K562 (cell line): ENCODE measurements around the gene IL12RB1.

Experiments used
- CHD2 ChIP-seq: IDR thresholded peaks from 2 replicates; pipeline ENCODE4 v1.6.1; 2011; ENCODE audit warnings: low read depth, low read length
- CTCF ChIP-seq, 3 experiments: IDR thresholded peaks in 2 of 3; conservative IDR thresholded peaks in 1 of 3; 2 replicates each; pipeline ENCODE4 v1.5.1; 2011 to 2012; ENCODE audit warnings: low read length in 3 of 3, mild to moderate bottlenecking in 3 of 3, control low read depth in 2 of 3, improper control_type of control experiment in 1 of 3, inconsistent platforms in 1 of 3, low read depth in 1 of 3, mixed read lengths in 1 of 3, moderate library complexity in 1 of 3; ENCODE audit not compliant: insufficient read depth in 2 of 3
- EGR1 ChIP-seq: fragments of 450-650 bp; conservative IDR thresholded peaks from 2 replicates; pipeline ENCODE4 v1.6.1; 2017; ENCODE audit warnings: mild to moderate bottlenecking
- KDM5B ChIP-seq: fragments of 200-600 bp; sonication (generic); IDR thresholded peaks from 2 replicates; pipeline ENCODE4 v1.6.1; 2012; ENCODE audit warnings: low read depth, mild to moderate bottlenecking, moderate library complexity, low read length, control low read depth, inconsistent platforms; ENCODE audit not compliant: insufficient replicate concordance
- RAD21 ChIP-seq, 2 experiments: fragments of 250-450 bp in 1 of 2; fragments of 450-650 bp in 1 of 2; sonication (Bioruptor Pico) in 1 of 2; formaldehyde crosslinking in 1 of 2; IDR thresholded peaks in 1 of 2; conservative IDR thresholded peaks in 1 of 2; 2 replicates each; pipeline versions ENCODE4 v1.4.0 to v1.8.0; 2020 to 2022; ENCODE audit warnings: mild to moderate bottlenecking in 2 of 2, moderate library complexity in 1 of 2
- SREBF2 ChIP-seq: sonication (generic); formaldehyde crosslinking; IDR thresholded peaks from 2 replicates; pipeline ENCODE4 v1.4.0; 2020; ENCODE audit warnings: mild to moderate bottlenecking, missing genetic modification reagents
- TCF3 ChIP-seq: sonication (generic); formaldehyde crosslinking; IDR thresholded peaks from 2 replicates; pipeline ENCODE4 v1.4.0; 2020; ENCODE audit warnings: mild to moderate bottlenecking, missing genetic modification reagents
- ZNF3 ChIP-seq: fragments of 250-450 bp; sonication (Bioruptor Pico); IDR thresholded peaks from 2 replicates; pipeline ENCODE4 v1.5.0; 2021; ENCODE audit warnings: mild to moderate bottlenecking, moderate library complexity

- TF ChIP-seq CTCF (IDR thresholded peaks at IDR 0.05 in 2 of 3, conservative IDR thresholded peaks at IDR 0.05 in 1 of 3; ENCODE audit: insufficient read depth in 2 of 3, low read depth in 1 of 3, low read length in 3 of 3) (no peak), TCF3 (no peak), KDM5B (no peak), RAD21 (CRISPR knock-in tag; conservative IDR thresholded peaks at IDR 0.05 in 1 of 2, IDR thresholded peaks at IDR 0.05 in 1 of 2) (no peak), ZNF3 (CRISPR knock-in tag) (no peak), CHD2 (no peak), EGR1 (peak; percentile 68), SREBF2 (CRISPR knock-in tag) (no peak)
These were observed 41.9 kb downstream of the IL12RB1 start for GRCh38 chr19:18044825-18045304.
